Liver (tissue), 9 donors: Measurements from ENCODE around the gene AOPEP. TPM values are rescaled to one million over a fixed set of nuclear protein-coding genes. Genes with fewer than 3 reads are reported as not detected.

Experiments used
- DNase-seq: peaks from one replicate; pipeline ENCODE4 v3.0.0-alpha.2; 2017; ENCODE audit warnings: low spot score
- H3K27ac ChIP-seq, 2 donors: one replicate each; pipeline ENCODE4 v1.7.0; 2013; ENCODE audit warnings: inconsistent platforms in 2 of 2, low read length in 2 of 2, control low read depth in 1 of 2, low read depth in 1 of 2, mild to moderate bottlenecking in 1 of 2
- H3K27me3 ChIP-seq, 4 donors: one replicate each; pipeline versions ENCODE4 v1.6.1 to v1.7.0; 2013; ENCODE audit warnings: low read length in 3 of 4, inconsistent platforms in 1 of 4, mild to moderate bottlenecking in 1 of 4, moderate library complexity in 1 of 4; ENCODE audit not compliant: control insufficient read depth in 4 of 4, insufficient read depth in 4 of 4
- H3K36me3 ChIP-seq, 4 donors: one replicate each; pipeline versions ENCODE4 v1.6.1 to v1.7.0; 2013; ENCODE audit warnings: low read length in 3 of 4, mild to moderate bottlenecking in 3 of 4, low read depth in 1 of 4, moderate library complexity in 1 of 4; ENCODE audit not compliant: control insufficient read depth in 4 of 4, insufficient read depth in 3 of 4
- H3K4me1 ChIP-seq, 4 donors: one replicate each; pipeline versions ENCODE4 v1.6.1 to v1.7.0; 2013; ENCODE audit warnings: low read length in 3 of 4, mild to moderate bottlenecking in 3 of 4, moderate library complexity in 1 of 4; ENCODE audit not compliant: control insufficient read depth in 4 of 4, insufficient read depth in 4 of 4
- H3K4me3 ChIP-seq, 3 donors: one replicate each; pipeline versions ENCODE4 v1.6.1 to v1.7.0; 2013; ENCODE audit warnings: low read length in 3 of 3, control low read depth in 1 of 3, low read depth in 1 of 3, mild to moderate bottlenecking in 1 of 3
- H3K9ac ChIP-seq, 2 donors: one replicate each; pipeline ENCODE4 v1.7.0; 2013; ENCODE audit warnings: low read length in 2 of 2, mild to moderate bottlenecking in 2 of 2, moderate library complexity in 2 of 2, control low read depth in 1 of 2, low read depth in 1 of 2
- H3K9me3 ChIP-seq, 4 donors: one replicate each; pipeline versions ENCODE4 v1.6.1 to v1.7.0; 2013; ENCODE audit warnings: low read length in 3 of 4; ENCODE audit not compliant: control insufficient read depth in 4 of 4
- EGR1 ChIP-seq, 2 donors: IDR thresholded peaks; 2 replicates each; pipeline ENCODE4 v1.6.1; 2016 to 2018; ENCODE audit warnings: antibody characterized with exemption in 2 of 2, low read depth in 2 of 2
- FOXA1 ChIP-seq: IDR thresholded peaks from 2 replicates; pipeline ENCODE4 v1.6.1; 2016; ENCODE audit warnings: antibody characterized with exemption
- FOXA2 ChIP-seq: IDR thresholded peaks from 2 replicates; pipeline ENCODE4 v1.6.1; 2016; ENCODE audit warnings: antibody characterized with exemption
- GABPA ChIP-seq, 2 donors: IDR thresholded peaks in 1 of 2; conservative IDR thresholded peaks in 1 of 2; 2 replicates each; pipeline ENCODE4 v1.6.1; 2016; ENCODE audit warnings: antibody characterized with exemption in 2 of 2, mild to moderate bottlenecking in 1 of 2, moderate library complexity in 1 of 2
- HNF4A ChIP-seq, 2 donors: conservative IDR thresholded peaks; 2 replicates each; pipeline ENCODE4 v1.6.1; 2016; ENCODE audit warnings: antibody characterized with exemption in 2 of 2, mild to moderate bottlenecking in 2 of 2
- HNF4G ChIP-seq: IDR thresholded peaks from 2 replicates; pipeline ENCODE4 v1.6.1; 2016; ENCODE audit warnings: antibody characterized with exemption
- JUND ChIP-seq, 2 donors: IDR thresholded peaks; 2 replicates each; pipeline ENCODE4 v1.6.1; 2016; ENCODE audit warnings: antibody characterized with exemption in 2 of 2
- NR2F2 ChIP-seq: IDR thresholded peaks from 2 replicates; pipeline ENCODE4 v1.6.1; 2016; ENCODE audit warnings: antibody characterized with exemption
- RAD21 ChIP-seq, 2 donors: IDR thresholded peaks; 2 replicates each; pipeline ENCODE4 v1.6.1; 2016; ENCODE audit warnings: antibody characterized with exemption in 2 of 2, mild to moderate bottlenecking in 2 of 2
- RXRA ChIP-seq, 2 donors: IDR thresholded peaks; 2 replicates each; pipeline ENCODE4 v1.6.1; 2017 to 2018; ENCODE audit warnings: antibody characterized with exemption in 2 of 2, mild to moderate bottlenecking in 1 of 2
- SP1 ChIP-seq: IDR thresholded peaks from 2 replicates; pipeline ENCODE4 v1.6.1; 2018; ENCODE audit warnings: antibody characterized with exemption, mild to moderate bottlenecking
- TAF1 ChIP-seq: conservative IDR thresholded peaks from 2 replicates; pipeline ENCODE4 v1.6.1; 2016; ENCODE audit warnings: antibody characterized with exemption, mild to moderate bottlenecking
- YY1 ChIP-seq: IDR thresholded peaks from 2 replicates; pipeline ENCODE4 v1.6.1; 2016; ENCODE audit warnings: antibody characterized with exemption, mild to moderate bottlenecking
- WGBS: extraction: QIAGEN DNeasy Blood & Tissue Kit; methylation state at CpG from one replicate; pipeline ENCODE4 v1.1.7; 2013; 5-methylcytosine and 5-hydroxymethylcytosine counted together
- polyA plus RNA-seq, 2 donors: library from polyadenylated mRNA; stranded (reverse) in 1 of 2; unstranded in 1 of 2; fragments of 200-250 nt in 1 of 2; fragments of >200 nt in 1 of 2; fragmentation: Nextera tagmentation in 1 of 2; extraction: Ambion mirVana in 1 of 2; gene quantifications; one replicate each; pipeline versions ENCODE4 v1.2.1 to v1.2.3, GENCODE V29; 2013 to 2015
- total RNA-seq, 2 donors: library from RNA; depleted of rRNA; stranded (reverse); fragments of >200 nt; gene quantifications; one replicate each; pipeline ENCODE4 v1.2.3, GENCODE V29; 2014
- TF ChIP-seq, protein P1 (sequence below): IDR thresholded peaks from 2 replicates; pipeline ENCODE4 v1.6.1; 2016; ENCODE audit warnings: antibody characterized with exemption, mild to moderate bottlenecking
- TF ChIP-seq, protein P2 (sequence below): IDR thresholded peaks from 2 replicates; pipeline ENCODE4 v1.6.1; 2016; ENCODE audit warnings: antibody characterized with exemption
- TF ChIP-seq, protein P3 (sequence below): fragments of 150-350 bp; IDR thresholded peaks from 2 replicates; pipeline ENCODE4 v1.5.1; 2017; ENCODE audit warnings: improper control_type of control experiment, low read depth, low read length; ENCODE audit not compliant: missing input control
- TF ChIP-seq, protein P4 (sequence below): IDR thresholded peaks from 2 replicates; pipeline ENCODE4 v1.6.1; 2016; ENCODE audit warnings: antibody characterized with exemption
- donor health status: healthy.
- donor health status: healthy.
- donor health status: healthy.
- donor health status: healthy.
- donor health status: healthy.

The AOPEP gene
- total and polyA plus RNA-seq, 4 donors, result 22.2 to 77.1 (median 34.8) TPM

DNA sequence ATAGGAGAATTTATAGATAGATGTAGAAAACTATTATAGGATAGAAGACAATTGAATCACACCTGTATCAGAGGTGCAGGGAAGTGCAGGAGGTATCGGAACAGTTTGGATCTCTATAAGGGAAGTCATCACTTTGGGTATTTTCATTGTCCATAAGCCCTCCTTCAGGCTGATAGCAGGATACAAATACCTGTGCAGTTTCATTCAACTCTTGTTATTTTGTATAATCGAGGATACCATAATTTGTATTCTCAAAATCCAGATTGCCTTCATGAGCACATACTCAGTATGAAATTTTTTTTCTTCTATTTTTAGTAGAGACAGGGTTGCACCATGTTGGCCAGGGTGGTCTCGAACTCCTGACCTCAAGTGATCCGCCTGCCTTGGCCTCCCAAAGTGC lies 289.1 kb downstream of the AOPEP start:
- 96% methylated on average over 4 of the region's 4 CpGs for WGBS
- no peak overlapping the region for H3K27ac ChIP-seq
- H3K4me1 ChIP-seq, result peaks cover 3 to 22% (median 9%) of the 10 kb centered on the region in 4 donors
- H3K27me3 ChIP-seq, result no peaks in the 10 kb centered on the region
- no peaks in the 10 kb centered on the region for H3K9me3 ChIP-seq
- no peak for DNase-seq
- peaks cover 9 to 77% (median 45%) of the 10 kb centered on the region in 4 donors for H3K36me3 ChIP-seq
- TF ChIP-seq FOXA1, result no peak
- TF ChIP-seq, protein P1, sequence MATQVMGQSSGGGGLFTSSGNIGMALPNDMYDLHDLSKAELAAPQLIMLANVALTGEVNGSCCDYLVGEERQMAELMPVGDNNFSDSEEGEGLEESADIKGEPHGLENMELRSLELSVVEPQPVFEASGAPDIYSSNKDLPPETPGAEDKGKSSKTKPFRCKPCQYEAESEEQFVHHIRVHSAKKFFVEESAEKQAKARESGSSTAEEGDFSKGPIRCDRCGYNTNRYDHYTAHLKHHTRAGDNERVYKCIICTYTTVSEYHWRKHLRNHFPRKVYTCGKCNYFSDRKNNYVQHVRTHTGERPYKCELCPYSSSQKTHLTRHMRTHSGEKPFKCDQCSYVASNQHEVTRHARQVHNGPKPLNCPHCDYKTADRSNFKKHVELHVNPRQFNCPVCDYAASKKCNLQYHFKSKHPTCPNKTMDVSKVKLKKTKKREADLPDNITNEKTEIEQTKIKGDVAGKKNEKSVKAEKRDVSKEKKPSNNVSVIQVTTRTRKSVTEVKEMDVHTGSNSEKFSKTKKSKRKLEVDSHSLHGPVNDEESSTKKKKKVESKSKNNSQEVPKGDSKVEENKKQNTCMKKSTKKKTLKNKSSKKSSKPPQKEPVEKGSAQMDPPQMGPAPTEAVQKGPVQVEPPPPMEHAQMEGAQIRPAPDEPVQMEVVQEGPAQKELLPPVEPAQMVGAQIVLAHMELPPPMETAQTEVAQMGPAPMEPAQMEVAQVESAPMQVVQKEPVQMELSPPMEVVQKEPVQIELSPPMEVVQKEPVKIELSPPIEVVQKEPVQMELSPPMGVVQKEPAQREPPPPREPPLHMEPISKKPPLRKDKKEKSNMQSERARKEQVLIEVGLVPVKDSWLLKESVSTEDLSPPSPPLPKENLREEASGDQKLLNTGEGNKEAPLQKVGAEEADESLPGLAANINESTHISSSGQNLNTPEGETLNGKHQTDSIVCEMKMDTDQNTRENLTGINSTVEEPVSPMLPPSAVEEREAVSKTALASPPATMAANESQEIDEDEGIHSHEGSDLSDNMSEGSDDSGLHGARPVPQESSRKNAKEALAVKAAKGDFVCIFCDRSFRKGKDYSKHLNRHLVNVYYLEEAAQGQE, result no peak
- TF ChIP-seq FOXA2, result no peak
- TF ChIP-seq, protein P2, sequence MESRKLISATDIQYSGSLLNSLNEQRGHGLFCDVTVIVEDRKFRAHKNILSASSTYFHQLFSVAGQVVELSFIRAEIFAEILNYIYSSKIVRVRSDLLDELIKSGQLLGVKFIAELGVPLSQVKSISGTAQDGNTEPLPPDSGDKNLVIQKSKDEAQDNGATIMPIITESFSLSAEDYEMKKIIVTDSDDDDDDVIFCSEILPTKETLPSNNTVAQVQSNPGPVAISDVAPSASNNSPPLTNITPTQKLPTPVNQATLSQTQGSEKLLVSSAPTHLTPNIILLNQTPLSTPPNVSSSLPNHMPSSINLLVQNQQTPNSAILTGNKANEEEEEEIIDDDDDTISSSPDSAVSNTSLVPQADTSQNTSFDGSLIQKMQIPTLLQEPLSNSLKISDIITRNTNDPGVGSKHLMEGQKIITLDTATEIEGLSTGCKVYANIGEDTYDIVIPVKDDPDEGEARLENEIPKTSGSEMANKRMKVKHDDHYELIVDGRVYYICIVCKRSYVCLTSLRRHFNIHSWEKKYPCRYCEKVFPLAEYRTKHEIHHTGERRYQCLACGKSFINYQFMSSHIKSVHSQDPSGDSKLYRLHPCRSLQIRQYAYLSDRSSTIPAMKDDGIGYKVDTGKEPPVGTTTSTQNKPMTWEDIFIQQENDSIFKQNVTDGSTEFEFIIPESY, result no peak
- TF ChIP-seq JUND (IDR thresholded peaks at IDR 0.05), result no peak
- no peak for TF ChIP-seq EGR1 (IDR thresholded peaks at IDR 0.05; ENCODE audit: low read depth in 2 of 2)
- TF ChIP-seq SP1, result no peak
- no peak for TF ChIP-seq RXRA (IDR thresholded peaks at IDR 0.05)
- no peak for TF ChIP-seq YY1
- no peak for TF ChIP-seq GABPA (IDR thresholded peaks at IDR 0.05 in 1 of 2, conservative IDR thresholded peaks at IDR 0.05 in 1 of 2)
- no peak for TF ChIP-seq TAF1
- no peak for TF ChIP-seq HNF4A (conservative IDR thresholded peaks at IDR 0.05)
- no peak for TF ChIP-seq NR2F2
- TF ChIP-seq, protein P3, sequence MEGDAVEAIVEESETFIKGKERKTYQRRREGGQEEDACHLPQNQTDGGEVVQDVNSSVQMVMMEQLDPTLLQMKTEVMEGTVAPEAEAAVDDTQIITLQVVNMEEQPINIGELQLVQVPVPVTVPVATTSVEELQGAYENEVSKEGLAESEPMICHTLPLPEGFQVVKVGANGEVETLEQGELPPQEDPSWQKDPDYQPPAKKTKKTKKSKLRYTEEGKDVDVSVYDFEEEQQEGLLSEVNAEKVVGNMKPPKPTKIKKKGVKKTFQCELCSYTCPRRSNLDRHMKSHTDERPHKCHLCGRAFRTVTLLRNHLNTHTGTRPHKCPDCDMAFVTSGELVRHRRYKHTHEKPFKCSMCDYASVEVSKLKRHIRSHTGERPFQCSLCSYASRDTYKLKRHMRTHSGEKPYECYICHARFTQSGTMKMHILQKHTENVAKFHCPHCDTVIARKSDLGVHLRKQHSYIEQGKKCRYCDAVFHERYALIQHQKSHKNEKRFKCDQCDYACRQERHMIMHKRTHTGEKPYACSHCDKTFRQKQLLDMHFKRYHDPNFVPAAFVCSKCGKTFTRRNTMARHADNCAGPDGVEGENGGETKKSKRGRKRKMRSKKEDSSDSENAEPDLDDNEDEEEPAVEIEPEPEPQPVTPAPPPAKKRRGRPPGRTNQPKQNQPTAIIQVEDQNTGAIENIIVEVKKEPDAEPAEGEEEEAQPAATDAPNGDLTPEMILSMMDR, result no peak
- H3K9ac ChIP-seq, result no peak overlapping the region
- H3K4me3 ChIP-seq, result no peak overlapping the region

DNA sequence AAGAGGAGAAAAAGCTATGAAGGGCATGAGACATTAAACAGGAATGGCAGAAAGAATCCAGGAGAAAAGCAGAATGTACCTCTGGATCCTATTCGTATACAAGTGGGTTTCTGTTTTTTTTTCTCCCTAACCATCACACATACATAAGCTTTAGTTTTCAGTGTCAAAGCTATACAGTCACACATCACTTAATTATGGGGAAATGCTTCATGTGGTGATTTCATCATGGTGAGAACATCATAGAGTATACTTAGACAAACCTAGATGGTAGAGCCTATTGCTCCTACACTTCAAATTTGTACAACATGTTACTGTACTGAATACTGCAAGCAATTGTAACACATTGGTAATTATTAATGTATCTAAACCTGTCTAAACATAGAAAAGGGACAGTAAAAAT lies 290.6 kb downstream of the AOPEP start:
- H3K9me3 ChIP-seq, result no peaks in the 10 kb centered on the region
- TF ChIP-seq GABPA (IDR thresholded peaks at IDR 0.05 in 1 of 2, conservative IDR thresholded peaks at IDR 0.05 in 1 of 2) (no peak), HNF4G (no peak), FOXA1 (no peak), JUND (IDR thresholded peaks at IDR 0.05) (no peak), EGR1 (IDR thresholded peaks at IDR 0.05; ENCODE audit: low read depth in 2 of 2) (no peak), SP1 (no peak), HNF4A (conservative IDR thresholded peaks at IDR 0.05) (no peak), YY1 (no peak), RAD21 (IDR thresholded peaks at IDR 0.05) (no peak)
- TF ChIP-seq, protein P2, result no peak
- TF ChIP-seq, protein P4, sequence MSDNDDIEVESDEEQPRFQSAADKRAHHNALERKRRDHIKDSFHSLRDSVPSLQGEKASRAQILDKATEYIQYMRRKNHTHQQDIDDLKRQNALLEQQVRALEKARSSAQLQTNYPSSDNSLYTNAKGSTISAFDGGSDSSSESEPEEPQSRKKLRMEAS, result no peak
- TF ChIP-seq, protein P1, result no peak
- H3K4me1 ChIP-seq, result peaks cover 10 to 34% (median 19%) of the 10 kb centered on the region in 4 donors
- no peak for DNase-seq
- H3K27me3 ChIP-seq, result no peaks in the 10 kb centered on the region
- WGBS, result 97% methylated on average over 1 of the region's 1 CpG
- H3K36me3 ChIP-seq, result peaks cover 9 to 71% (median 51%) of the 10 kb centered on the region in 4 donors
- H3K27ac ChIP-seq, result peak overlapping the region; percentile 5 to 40
- no peak overlapping the region for H3K4me3 ChIP-seq
- H3K9ac ChIP-seq, result peak overlapping the region in 1 of 2 donors; percentile 8
